RWPE1 (cell line): ENCODE results near the gene GPR152.

Source experiments
- CTCF ChIA-PET: fragments of 350-600 bp; sonication (Branson Sonifier 250); formaldehyde crosslinking; extraction: SDS; loops from one replicate; lab custom pipeline; 2021; lab: Yijun Ruan, JAX
- POLR2A ChIA-PET: fragments of 400-600 bp; formaldehyde crosslinking; extraction: SDS; loops from one replicate; lab custom pipeline; 2020; ENCODE audit warnings: antibody characterized with exemption; ENCODE audit not compliant: low non-redundant PET; lab: Yijun Ruan, JAX
- DNase-seq: peaks from one replicate; pipeline ENCODE4 v3.0.0; 2012; ENCODE audit warnings: low spot score
- H3K27ac ChIP-seq: fragments of 450-650 bp; 2 replicates; pipeline ENCODE4 v1.5.1; 2017
- CTCF ChIP-seq: fragments of 450-650 bp; conservative IDR thresholded peaks from 2 replicates; pipeline ENCODE4 v1.5.1; 2017; ENCODE audit warnings: low read depth, mild to moderate bottlenecking

The GPR152 gene

GRCh38 chr11:67410369-67410831 lies 42.1 kb downstream of the GPR152 start:
- no peak for DNase-seq
- H3K27ac ChIP-seq = no peak overlapping the region
- ChIA-PET POLR2A (no interaction called here), CTCF (no interaction called here)
- TF ChIP-seq CTCF = no peak

- POLR2A ChIA-PET = no interaction called here
- CTCF ChIA-PET = no interaction called here
- no peak overlapping the region for H3K27ac ChIP-seq
- TF ChIP-seq CTCF = no peak
- no peak for DNase-seq
Observed at GRCh38 chr11:67409781-67410368, 42.7 kb downstream of the GPR152 start.

GRCh38 chr11:67409261-67409666 lies 43.3 kb downstream of the GPR152 start:
- POLR2A ChIA-PET = no interaction called here
- no peak overlapping the region for H3K27ac ChIP-seq

GRCh38 chr11:67408437-67409200 lies 43.9 kb downstream of the GPR152 start:
- CTCF ChIA-PET = no interaction called here
- POLR2A ChIA-PET = no interaction called here
- no peak for DNase-seq
- TF ChIP-seq CTCF = no peak
- H3K27ac ChIP-seq = no peak overlapping the region

More at GRCh38 chr11:67409261-67409666, 43.3 kb downstream of the GPR152 start:
- CTCF ChIA-PET = no interaction called here
- DNase-seq = no peak
- no peak for TF ChIP-seq CTCF

- ChIA-PET CTCF (no interaction called here), POLR2A (no interaction called here)
- TF ChIP-seq CTCF = no peak
- DNase-seq = no peak
- H3K27ac ChIP-seq = no peak overlapping the region
Observed at GRCh38 chr11:67407688-67408163, 44.8 kb downstream of the GPR152 start.

DNA sequence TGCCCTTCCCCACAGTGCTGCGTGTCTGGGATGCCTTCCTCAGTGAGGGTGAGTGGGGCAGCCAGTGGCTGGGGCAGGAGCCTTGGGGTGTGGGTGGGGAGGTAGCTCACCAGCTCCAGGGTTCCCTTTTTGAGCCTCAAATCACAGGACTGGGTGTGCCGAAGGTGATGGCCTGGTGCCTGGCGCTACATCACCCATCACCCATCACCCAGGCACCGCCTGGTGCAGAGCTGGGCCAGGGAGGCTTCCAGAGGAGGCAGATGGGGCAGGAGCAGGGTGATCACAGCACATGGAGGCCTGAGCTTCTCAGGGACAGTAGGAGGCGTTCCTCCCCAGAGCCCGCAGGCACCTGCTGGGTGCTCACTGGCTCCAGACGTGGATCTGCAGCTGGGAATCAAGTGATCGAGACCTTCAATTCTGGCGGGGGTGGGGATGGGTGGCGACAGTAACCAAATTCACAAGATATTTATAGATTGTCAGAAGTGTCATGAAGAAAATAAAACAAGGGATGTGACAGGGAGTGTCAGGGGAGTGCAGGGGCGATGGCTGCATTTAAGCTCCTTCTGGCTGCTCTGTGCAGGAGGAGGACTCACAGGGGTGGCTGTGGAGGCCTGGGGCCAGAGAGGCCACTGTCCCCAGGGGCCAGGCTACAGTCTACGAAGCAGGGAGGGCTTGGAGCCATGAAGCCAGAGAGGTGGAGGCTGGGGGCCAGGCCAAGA lies 45.4 kb downstream of the GPR152 start:
- ChIA-PET POLR2A (interaction anchor here (0.6 kb wide), 1 partner anchor 174 kb away, joined by 7 read pairs; no protein-coding TSS in a partner anchor), CTCF (interaction anchor here (0.7 kb wide), 1 partner anchor 45 kb away, joined by 3 read pairs; no protein-coding TSS in a partner anchor)
- TF ChIP-seq CTCF = no peak
- DNase-seq = no peak
- 0 out of 2 replicates have a peak overlapping the region, but pooled peaks have one; percentile 2 for H3K27ac ChIP-seq
